Fibroblast of skin of abdomen (primary cell): ENCODE data around the gene MTHFSD.

Experiments
- DNase-seq: peaks from one replicate; pipeline ENCODE4 v3.0.0-alpha.2; 2013

Gene MTHFSD

GRCh38 chr16:86528061-86528929 lies 26.7 kb downstream of the MTHFSD start:
- no peak for DNase-seq

GRCh38 chr16:86527366-86527765 lies 27.7 kb downstream of the MTHFSD start:
- DNase-seq: no peak

GRCh38 chr16:86525696-86526095 lies 29.3 kb downstream of the MTHFSD start:
- no peak for DNase-seq

- no peak for DNase-seq
Observed at GRCh38 chr16:86524029-86524428, 31.0 kb downstream of the MTHFSD start.

- no peak for DNase-seq
Observed at GRCh38 chr16:86523166-86523740, 31.8 kb downstream of the MTHFSD start.

- no peak for DNase-seq
Observed at GRCh38 chr16:86522634-86523033, 32.4 kb downstream of the MTHFSD start.

GRCh38 chr16:86521236-86522197 lies 33.5 kb downstream of the MTHFSD start:
- DNase-seq: no peak

GRCh38 chr16:86520317-86521210 lies 34.5 kb downstream of the MTHFSD start:
- DNase-seq: no peak

GRCh38 chr16:86519649-86520316 lies 35.3 kb downstream of the MTHFSD start:
- DNase-seq: peak; percentile 42

GRCh38 chr16:86519007-86519648 lies 35.9 kb downstream of the MTHFSD start:
- DNase-seq: no peak

GRCh38 chr16:86517652-86518258 lies 37.3 kb downstream of the MTHFSD start:
- DNase-seq: peak; percentile 59

GRCh38 chr16:86517033-86517432 lies 38.0 kb downstream of the MTHFSD start:
- no peak for DNase-seq

- DNase-seq: peak; percentile 35
Observed at GRCh38 chr16:86516623-86517003, 38.4 kb downstream of the MTHFSD start.

GRCh38 chr16:86515777-86516622 lies 39.0 kb downstream of the MTHFSD start:
- DNase-seq: no peak

- no peak for DNase-seq
Observed at GRCh38 chr16:86515413-86515776, 39.6 kb downstream of the MTHFSD start.

- DNase-seq: no peak
Observed at GRCh38 chr16:86514481-86515376, 40.3 kb downstream of the MTHFSD start.

- no peak for DNase-seq
Observed at GRCh38 chr16:86513471-86514277, 41.4 kb downstream of the MTHFSD start.
